SK-N-SH (cell line): ENCODE measurements around the gene THAP8.

Experiments
- CHD2 ChIP-seq: fragments of 150-350 bp; IDR thresholded peaks from 2 replicates; pipeline ENCODE4 v1.6.1; 2018; ENCODE audit warnings: low read length; ENCODE audit not compliant: partially characterized antibody
- CTCF ChIP-seq: fragments of 200-600 bp; sonication (generic); IDR thresholded peaks from 2 replicates; pipeline ENCODE4 v1.6.1; 2017; ENCODE audit warnings: antibody characterized with exemption, mild to moderate bottlenecking, moderate library complexity
- ELF1 ChIP-seq: IDR thresholded peaks from 2 replicates; pipeline ENCODE4 v1.4.0; 2012
- EZH2phosphoT487 ChIP-seq: fragments of 200-600 bp; sonication (generic); IDR thresholded peaks from 2 replicates; pipeline ENCODE4 v1.6.1; 2017; ENCODE audit warnings: low read depth, mixed run types, mild to moderate bottlenecking, antibody characterized with exemption, moderate library complexity, borderline replicate concordance
- MEF2A ChIP-seq: IDR thresholded peaks from 2 replicates; pipeline ENCODE4 v1.4.0; 2012; ENCODE audit warnings: low read depth, borderline replicate concordance
- REST ChIP-seq: IDR thresholded peaks from 2 replicates; pipeline ENCODE4 v1.6.1; 2012; ENCODE audit warnings: mild to moderate bottlenecking, low read depth, low read length, moderate library complexity
- SMC3 ChIP-seq: IDR thresholded peaks from 2 replicates; pipeline ENCODE4 v1.6.1; 2012; ENCODE audit warnings: low read depth, low read length, improper control_type of control experiment
- TAF1 ChIP-seq: IDR thresholded peaks from 2 replicates; pipeline ENCODE4 v1.6.1; 2012; ENCODE audit warnings: low read depth, mild to moderate bottlenecking, low read length, moderate library complexity, borderline replicate concordance
- TEAD4 ChIP-seq: IDR thresholded peaks from 2 replicates; pipeline ENCODE4 v1.4.0; 2012; ENCODE audit warnings: mild to moderate bottlenecking, borderline replicate concordance; ENCODE audit not compliant: insufficient read depth

GRCh38 chr19:35988824-35989223 is 65.3 kb downstream of the THAP8 start:
- TF ChIP-seq TEAD4 = no peak
- no peak for TF ChIP-seq CTCF
- no peak for TF ChIP-seq TAF1
- TF ChIP-seq ELF1 = no peak
- TF ChIP-seq EZH2phosphoT487 = no peak
- TF ChIP-seq SMC3 = no peak
- TF ChIP-seq MEF2A = no peak
- no peak for TF ChIP-seq REST
- TF ChIP-seq CHD2 = no peak
